AG08395 (cell line): ENCODE results near the gene C11orf52.

ENCODE experiments used
- DNase-seq: peaks from one replicate; pipeline ENCODE4 v3.0.0; 2012; ENCODE audit warnings: mixed read lengths, low spot score

Gene C11orf52

GRCh38 chr11:111939836-111940604, 21.3 kb downstream of the C11orf52 start:
- peak; percentile 66 for DNase-seq

GRCh38 chr11:111941963-111942362, 23.2 kb downstream of the C11orf52 start:
- no peak for DNase-seq

GRCh38 chr11:111942829-111943228, 24.1 kb downstream of the C11orf52 start:
- peak; percentile 46 for DNase-seq

- peak; percentile 67 for DNase-seq
These were observed 25.4 kb downstream of the C11orf52 start for GRCh38 chr11:111944139-111944538.

GRCh38 chr11:111944651-111945051, 25.9 kb downstream of the C11orf52 start:
- peak; percentile 81 for DNase-seq

GRCh38 chr11:111945198-111945597, 26.5 kb downstream of the C11orf52 start:
- DNase-seq, result no peak

- DNase-seq, result no peak
These were observed 27.8 kb downstream of the C11orf52 start for GRCh38 chr11:111946499-111946898.

- DNase-seq, result no peak
These were observed 28.4 kb downstream of the C11orf52 start for GRCh38 chr11:111947143-111947542.

- DNase-seq, result no peak
These were observed 31.1 kb downstream of the C11orf52 start for GRCh38 chr11:111949519-111950426.

- DNase-seq, result no peak
These were observed 32.9 kb downstream of the C11orf52 start for GRCh38 chr11:111951565-111951964.

- no peak for DNase-seq
These were observed 35.4 kb downstream of the C11orf52 start for GRCh38 chr11:111954154-111954553.

- no peak for DNase-seq
These were observed 39.1 kb downstream of the C11orf52 start for GRCh38 chr11:111957663-111958444.

- DNase-seq, result no peak
These were observed 42.2 kb downstream of the C11orf52 start for GRCh38 chr11:111960916-111961315.

GRCh38 chr11:111961389-111962300, 42.9 kb downstream of the C11orf52 start:
- DNase-seq, result no peak

- DNase-seq, result peak; percentile 34
These were observed 45.2 kb downstream of the C11orf52 start for GRCh38 chr11:111963931-111964340.

GRCh38 chr11:111966678-111967077, 48.0 kb downstream of the C11orf52 start:
- no peak for DNase-seq

- no peak for DNase-seq
These were observed 48.9 kb downstream of the C11orf52 start for GRCh38 chr11:111967649-111968048.

- no peak for DNase-seq
These were observed 50.6 kb downstream of the C11orf52 start for GRCh38 chr11:111969344-111969743.

GRCh38 chr11:111974446-111974845, 55.7 kb downstream of the C11orf52 start:
- DNase-seq, result no peak

GRCh38 chr11:111975076-111975806, 56.5 kb downstream of the C11orf52 start:
- no peak for DNase-seq
